ENCODE measurements around the gene BABAM2. TPM values are rescaled to one million over a fixed set of nuclear protein-coding genes. Genes with fewer than 3 reads are reported as not detected.

Gene BABAM2
- total and polyA plus RNA-seq, 9 of the 15 experiments (the other 6 are each of a cell fraction or from before 2014, with no cell fraction given) = 10.9 to 37.4 (median 25.6) TPM

DNA sequence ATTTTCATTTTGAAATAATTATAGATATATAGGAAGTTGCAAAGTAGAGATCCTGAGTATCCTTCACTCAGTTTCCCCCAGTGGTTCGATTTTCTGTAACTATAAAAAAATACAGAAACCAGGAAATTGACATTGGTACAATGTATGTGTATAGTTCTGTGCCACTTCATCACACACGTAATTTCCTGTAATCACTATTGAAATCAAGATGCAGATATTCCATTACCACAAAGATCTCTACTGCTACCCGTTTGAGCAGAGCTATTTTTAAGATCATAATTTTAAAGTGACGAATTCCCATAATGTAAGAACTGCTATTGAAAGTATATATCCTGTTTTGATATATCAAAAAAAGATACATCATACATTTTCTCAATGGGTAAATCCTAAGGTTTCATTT, 142.3 kb downstream of the BABAM2 start (continued):
- TF ChIP-seq, protein P1, sequence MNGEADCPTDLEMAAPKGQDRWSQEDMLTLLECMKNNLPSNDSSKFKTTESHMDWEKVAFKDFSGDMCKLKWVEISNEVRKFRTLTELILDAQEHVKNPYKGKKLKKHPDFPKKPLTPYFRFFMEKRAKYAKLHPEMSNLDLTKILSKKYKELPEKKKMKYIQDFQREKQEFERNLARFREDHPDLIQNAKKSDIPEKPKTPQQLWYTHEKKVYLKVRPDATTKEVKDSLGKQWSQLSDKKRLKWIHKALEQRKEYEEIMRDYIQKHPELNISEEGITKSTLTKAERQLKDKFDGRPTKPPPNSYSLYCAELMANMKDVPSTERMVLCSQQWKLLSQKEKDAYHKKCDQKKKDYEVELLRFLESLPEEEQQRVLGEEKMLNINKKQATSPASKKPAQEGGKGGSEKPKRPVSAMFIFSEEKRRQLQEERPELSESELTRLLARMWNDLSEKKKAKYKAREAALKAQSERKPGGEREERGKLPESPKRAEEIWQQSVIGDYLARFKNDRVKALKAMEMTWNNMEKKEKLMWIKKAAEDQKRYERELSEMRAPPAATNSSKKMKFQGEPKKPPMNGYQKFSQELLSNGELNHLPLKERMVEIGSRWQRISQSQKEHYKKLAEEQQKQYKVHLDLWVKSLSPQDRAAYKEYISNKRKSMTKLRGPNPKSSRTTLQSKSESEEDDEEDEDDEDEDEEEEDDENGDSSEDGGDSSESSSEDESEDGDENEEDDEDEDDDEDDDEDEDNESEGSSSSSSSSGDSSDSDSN (IDR thresholded peaks at IDR 0.05; ENCODE audit: borderline replicate concordance in 1 of 2, low read depth in 2 of 2, low read length in 2 of 2) = no peak
- TF ChIP-seq, protein P2, sequence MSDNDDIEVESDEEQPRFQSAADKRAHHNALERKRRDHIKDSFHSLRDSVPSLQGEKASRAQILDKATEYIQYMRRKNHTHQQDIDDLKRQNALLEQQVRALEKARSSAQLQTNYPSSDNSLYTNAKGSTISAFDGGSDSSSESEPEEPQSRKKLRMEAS (CRISPR knock-in tag; IDR thresholded peaks at IDR 0.05) = no peak

DNA sequence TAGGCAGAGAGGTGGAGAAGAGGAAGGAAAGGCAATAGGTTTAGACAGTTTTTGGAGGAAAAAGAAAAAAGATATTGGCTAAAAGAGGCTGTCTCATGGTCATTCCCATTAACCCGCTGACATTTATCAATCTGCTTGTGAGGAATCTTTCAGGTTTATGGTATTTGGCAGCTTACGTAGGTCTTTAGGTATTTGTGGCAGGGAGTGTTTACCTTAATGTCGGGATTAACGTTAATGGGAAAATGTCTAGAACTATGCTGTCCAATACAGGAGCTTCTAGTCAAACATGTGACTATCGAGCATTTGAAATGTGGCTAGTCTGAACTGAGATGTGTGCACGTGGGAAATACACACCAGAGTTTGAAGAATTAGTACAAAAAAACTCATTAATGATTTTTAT, 144.2 kb downstream of the BABAM2 start:
- Histone ChIP-seq H3K9me1 (ENCODE audit: control insufficient read depth, insufficient read depth, low read length) (no peaks in the 10 kb centered on the region), H3K4me3 (no peak overlapping the region), H2AFZ (ENCODE audit: low read depth, low read length) (no peak overlapping the region), H3K9ac (ENCODE audit: insufficient read depth in 1 of 2, low read depth in 2 of 2, low read length in 2 of 2) (no peak overlapping the region), H3K4me2 (ENCODE audit: insufficient read depth, low read length) (no peak overlapping the region), H3K27ac (ENCODE audit: extremely low read depth, low read depth, low read length) (no peak overlapping the region), H3K9me3 (replicated peaks; ENCODE audit: control insufficient read depth, insufficient read depth, low read depth, low read length) (no peaks in the 10 kb centered on the region), H3K4me1 (replicated peaks in 1 of 2; ENCODE audit: control insufficient read depth in 2 of 2, insufficient read depth in 2 of 2, low read length in 2 of 2) (no peaks in the 10 kb centered on the region), H3K36me3 (ENCODE audit: control insufficient read depth, insufficient read depth, low read length) (no peaks in the 10 kb centered on the region), H4K20me1 (replicated peaks; ENCODE audit: control insufficient read depth, insufficient read depth, low read length) (no peaks in the 10 kb centered on the region), H3K79me2 (ENCODE audit: control insufficient read depth, insufficient read depth, low read length) (no peaks in the 10 kb centered on the region), H3K27me3 (ENCODE audit: control insufficient read depth in 2 of 2, insufficient read depth in 2 of 2, low read length in 2 of 2) (no peaks in the 10 kb centered on the region)
- in situ Hi-C loops (cut with MboI) = no loop called here
- ATAC-seq (no peak), DNase-seq (ENCODE audit: extremely low read depth in 1 of 4, low spot score in 3 of 4) (no peak), FAIRE-seq (no peak)
- 48% methylated on average over 6 of the region's 6 CpGs for WGBS (ENCODE audit: insufficient coverage, low coverage, missing lambda C conversion rate)
- intact Hi-C loops (cut with micrococcal nuclease) = no loop called here
- CTCF ChIA-PET (ENCODE audit: low intra/inter-chr PET ratio) = no interaction called here
- no TSS peak for BruUV-seq (replicated peaks)
- POLR2A ChIA-PET = interaction anchor here (1.0 to 1.1 kb wide), 2 partner anchors 9 to 24 kb away, joined by 4 read pairs; no protein-coding TSS in a partner anchor
- TF ChIP-seq PCBP1 (IDR thresholded peaks at IDR 0.05; ENCODE audit: low read depth, low read length, poor library complexity, severe bottlenecking) (no peak), HDAC8 (tag; IDR thresholded peaks at IDR 0.05) (no peak), SRF (CRISPR knock-in tag; IDR thresholded peaks at IDR 0.05) (no peak), MAZ (CRISPR knock-in tag; conservative IDR thresholded peaks at IDR 0.05 in 1 of 2, IDR thresholded peaks at IDR 0.05 in 1 of 2) (no peak), POU5F1 (IDR thresholded peaks at IDR 0.05; ENCODE audit: borderline replicate concordance, low read depth, low read length, partially characterized antibody) (no peak), U2AF2 (optimal IDR thresholded peaks at IDR 0.05; ENCODE audit: low read depth, low read length) (no peak), SP2 (IDR thresholded peaks at IDR 0.05; ENCODE audit: extremely low read depth, low read depth, low read length, poor library complexity, severe bottlenecking) (no peak)
- TF ChIP-seq, protein P3, sequence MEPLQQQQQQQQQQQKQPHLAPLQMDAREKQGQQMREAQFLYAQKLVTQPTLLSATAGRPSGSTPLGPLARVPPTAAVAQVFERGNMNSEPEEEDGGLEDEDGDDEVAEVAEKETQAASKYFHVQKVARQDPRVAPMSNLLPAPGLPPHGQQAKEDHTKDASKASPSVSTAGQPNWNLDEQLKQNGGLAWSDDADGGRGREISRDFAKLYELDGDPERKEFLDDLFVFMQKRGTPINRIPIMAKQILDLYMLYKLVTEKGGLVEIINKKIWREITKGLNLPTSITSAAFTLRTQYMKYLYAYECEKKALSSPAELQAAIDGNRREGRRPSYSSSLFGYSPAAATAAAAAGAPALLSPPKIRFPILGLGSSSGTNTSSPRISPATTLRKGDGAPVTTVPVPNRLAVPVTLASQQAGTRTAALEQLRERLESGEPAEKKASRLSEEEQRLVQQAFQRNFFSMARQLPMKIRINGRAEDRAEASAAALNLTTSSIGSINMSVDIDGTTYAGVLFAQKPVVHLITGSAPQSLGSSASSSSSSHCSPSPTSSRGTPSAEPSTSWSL (CRISPR knock-in tag; IDR thresholded peaks at IDR 0.05; ENCODE audit: borderline replicate concordance) = no peak
- TF ChIP-seq, protein P4, sequence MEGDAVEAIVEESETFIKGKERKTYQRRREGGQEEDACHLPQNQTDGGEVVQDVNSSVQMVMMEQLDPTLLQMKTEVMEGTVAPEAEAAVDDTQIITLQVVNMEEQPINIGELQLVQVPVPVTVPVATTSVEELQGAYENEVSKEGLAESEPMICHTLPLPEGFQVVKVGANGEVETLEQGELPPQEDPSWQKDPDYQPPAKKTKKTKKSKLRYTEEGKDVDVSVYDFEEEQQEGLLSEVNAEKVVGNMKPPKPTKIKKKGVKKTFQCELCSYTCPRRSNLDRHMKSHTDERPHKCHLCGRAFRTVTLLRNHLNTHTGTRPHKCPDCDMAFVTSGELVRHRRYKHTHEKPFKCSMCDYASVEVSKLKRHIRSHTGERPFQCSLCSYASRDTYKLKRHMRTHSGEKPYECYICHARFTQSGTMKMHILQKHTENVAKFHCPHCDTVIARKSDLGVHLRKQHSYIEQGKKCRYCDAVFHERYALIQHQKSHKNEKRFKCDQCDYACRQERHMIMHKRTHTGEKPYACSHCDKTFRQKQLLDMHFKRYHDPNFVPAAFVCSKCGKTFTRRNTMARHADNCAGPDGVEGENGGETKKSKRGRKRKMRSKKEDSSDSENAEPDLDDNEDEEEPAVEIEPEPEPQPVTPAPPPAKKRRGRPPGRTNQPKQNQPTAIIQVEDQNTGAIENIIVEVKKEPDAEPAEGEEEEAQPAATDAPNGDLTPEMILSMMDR (IDR thresholded peaks at IDR 0.05 in 2 of 3, conservative IDR thresholded peaks at IDR 0.05 in 1 of 3; ENCODE audit: insufficient read depth in 2 of 3, low read depth in 1 of 3, low read length in 3 of 3) = no peak
- TF ChIP-seq, protein P5, sequence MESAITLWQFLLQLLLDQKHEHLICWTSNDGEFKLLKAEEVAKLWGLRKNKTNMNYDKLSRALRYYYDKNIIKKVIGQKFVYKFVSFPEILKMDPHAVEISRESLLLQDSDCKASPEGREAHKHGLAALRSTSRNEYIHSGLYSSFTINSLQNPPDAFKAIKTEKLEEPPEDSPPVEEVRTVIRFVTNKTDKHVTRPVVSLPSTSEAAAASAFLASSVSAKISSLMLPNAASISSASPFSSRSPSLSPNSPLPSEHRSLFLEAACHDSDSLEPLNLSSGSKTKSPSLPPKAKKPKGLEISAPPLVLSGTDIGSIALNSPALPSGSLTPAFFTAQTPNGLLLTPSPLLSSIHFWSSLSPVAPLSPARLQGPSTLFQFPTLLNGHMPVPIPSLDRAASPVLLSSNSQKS (CRISPR knock-in tag; IDR thresholded peaks at IDR 0.05) = no peak
